ENCODE measurements around the gene LAMTOR5.
"Not testable (repeated sequence)": the region's sequence is repeated elsewhere in the genome, so short reads cannot be mapped to it uniquely, and the experiment has no call there.

Gene LAMTOR5

DNA sequence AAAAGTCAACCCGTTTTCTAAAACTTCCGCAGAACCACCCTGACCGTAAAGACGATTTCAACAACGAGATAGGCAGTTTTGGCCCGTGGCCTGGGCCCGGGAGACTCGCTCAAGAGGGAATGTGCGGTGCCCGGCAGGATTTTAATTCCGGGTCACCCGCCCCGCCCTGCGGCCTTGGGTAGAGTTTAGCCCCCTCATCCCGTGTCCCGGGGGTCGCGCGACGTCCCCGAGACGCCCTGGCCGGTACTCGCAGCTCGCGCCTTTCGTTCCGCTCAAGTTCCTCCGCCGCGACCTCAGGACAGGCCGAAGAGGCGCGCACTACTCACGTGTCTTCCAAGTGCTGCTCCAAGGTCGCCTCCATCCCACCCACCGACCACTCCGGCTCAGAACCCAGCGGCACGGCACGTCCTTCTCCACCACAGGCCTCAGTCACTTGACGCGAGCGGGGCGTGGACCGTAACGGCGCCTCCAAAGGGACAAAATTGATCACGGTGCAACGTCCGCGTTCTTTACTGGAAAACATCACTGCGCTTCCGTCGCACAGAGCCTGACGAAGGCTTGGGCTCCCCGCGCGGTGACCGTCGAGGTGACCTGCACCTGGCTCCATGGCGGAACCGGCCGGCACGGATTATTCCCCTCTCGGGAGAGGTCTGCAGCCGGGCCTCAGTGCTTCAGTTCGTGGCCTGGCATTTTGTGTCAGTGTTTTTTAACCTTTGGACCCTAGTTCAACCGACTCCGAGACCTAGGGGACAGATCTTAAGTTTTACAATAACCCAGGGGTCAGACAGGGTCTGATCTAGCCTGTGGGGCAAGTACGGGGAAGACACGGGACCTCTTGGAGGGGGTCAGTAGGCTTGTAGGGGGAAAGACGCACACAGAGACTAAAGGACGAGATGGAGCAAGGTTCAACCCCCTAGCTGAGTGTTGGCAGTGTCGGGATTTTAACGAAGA, at the start of gene LAMTOR5:
Gene LAMTOR5, minus strand, starts transcription at position 435 of the 951 bp plus-strand sequence. Its CDS starts 74 bp downstream, at position 361.
- DNase-seq (ENCODE audit: low read depth), result peak; percentile 92

DNA sequence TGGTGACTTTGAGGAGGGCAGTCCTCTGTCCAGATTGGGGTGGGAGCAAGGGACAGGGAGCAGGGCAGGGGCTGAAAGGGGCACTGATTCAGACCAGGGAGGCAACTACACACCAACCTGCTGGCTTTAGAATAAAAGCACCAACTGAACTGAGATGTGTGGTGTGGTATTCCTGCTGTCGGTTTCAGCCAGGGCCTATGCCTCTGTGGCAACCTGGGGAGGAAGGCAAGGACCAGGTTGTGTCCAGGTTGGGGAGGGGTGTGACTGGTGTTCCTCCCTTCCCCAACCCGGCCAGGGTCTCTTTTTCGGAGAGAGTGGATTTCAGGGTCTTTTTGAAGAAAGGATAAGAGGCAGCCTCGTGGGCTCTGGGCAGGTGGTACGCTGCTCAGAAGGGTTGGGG, 49.7 kb upstream of the LAMTOR5 start:
- no peak for DNase-seq (ENCODE audit: low read depth)

DNA sequence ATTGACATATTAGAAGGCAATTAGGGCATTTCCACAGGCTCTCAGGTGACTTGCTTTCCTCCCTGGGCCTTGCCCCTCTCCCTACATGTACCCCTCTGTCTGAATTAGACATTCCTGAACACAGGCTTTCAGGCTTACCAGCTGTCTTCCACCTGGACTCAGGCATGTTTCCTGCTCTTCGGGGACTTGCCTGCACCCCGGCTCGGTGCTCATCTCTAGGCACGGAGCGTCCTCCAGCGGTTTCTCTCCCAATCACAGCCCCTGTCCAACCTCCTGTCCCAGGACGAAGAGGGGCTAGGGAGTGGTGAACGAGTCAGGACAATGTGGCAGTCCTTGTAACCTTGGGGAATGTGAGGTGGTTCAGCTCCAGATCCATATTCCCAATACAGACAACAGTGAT, 47.7 kb upstream of the LAMTOR5 start:
- DNase-seq (ENCODE audit: low read depth), result no peak

DNA sequence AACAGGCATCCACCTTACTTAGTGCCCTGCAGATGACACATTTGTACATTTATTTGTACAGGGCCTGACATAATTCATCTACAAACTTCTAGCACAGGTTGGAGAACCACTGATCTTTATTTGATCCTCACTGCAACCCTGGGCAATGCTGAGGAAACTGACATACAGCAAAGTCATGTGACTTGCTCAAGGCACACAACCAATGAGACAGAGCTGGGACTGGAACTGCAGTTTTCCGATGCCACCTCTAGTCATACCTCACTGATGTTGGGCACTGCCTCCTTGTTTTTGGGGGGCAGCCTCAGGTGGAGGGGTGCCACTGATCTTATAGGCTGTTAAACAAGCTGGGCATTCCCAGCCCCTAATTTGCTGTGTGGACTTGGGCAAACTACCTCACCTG, 46.8 kb upstream of the LAMTOR5 start:
- DNase-seq (ENCODE audit: low read depth), result no peak

DNA sequence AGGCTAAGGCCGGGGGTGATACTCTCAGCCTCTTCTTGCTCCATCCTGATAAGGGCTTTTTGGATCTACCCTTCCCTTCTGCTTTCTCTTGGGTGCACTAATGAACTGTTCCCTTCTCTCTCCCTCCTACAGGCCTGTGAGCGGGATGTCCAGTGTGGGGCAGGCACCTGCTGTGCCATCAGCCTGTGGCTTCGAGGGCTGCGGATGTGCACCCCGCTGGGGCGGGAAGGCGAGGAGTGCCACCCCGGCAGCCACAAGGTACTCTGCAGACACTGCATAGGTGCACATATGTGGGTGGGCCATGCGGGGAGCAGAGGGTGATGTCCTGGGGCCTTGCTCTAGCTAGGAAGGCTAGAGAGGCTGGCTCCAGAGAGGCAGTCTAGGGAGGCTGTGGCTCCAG, 46.3 kb upstream of the LAMTOR5 start:
- DNase-seq (ENCODE audit: low read depth), result no peak

DNA sequence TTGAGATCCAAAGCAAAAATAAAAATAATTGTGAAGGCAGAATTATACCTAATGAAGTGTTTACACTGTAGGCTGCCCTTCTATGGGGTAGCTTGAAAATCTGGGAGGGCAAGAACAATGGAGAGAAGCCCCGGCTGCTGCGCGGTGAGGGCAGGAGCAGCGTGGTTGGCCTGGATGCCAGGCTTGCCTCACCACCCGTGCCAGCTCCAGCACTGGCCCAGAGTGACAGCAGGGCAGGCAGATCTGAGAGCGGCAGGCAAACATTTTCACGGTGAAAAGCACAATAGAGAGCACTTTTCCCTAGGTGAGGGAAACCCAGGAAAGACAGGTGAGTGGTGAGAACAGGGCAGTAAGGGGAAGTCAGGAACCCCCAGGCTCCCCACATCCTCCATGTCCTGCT, 44.8 kb upstream of the LAMTOR5 start:
- no peak for DNase-seq (ENCODE audit: low read depth)

DNA sequence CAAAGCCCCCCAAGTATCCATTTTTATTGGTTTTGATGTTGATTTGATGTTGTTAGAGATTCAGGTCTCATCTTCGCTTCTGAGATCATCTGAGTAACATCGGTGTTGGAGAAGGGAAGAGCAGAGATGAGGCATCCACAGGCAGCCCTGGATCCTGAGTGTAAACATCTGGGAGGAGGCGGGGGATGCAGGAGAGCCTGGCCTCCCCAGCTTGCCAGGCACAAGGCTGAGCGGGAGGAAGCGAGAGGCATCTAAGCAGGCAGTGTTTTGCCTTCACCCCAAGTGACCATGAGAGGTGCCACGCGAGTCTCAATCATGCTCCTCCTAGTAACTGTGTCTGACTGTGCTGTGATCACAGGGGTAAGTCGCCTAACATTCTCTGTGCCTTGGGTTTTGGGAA, 43.4 kb upstream of the LAMTOR5 start, which contains the start of gene PROK1:
Gene PROK1, plus strand, starts transcription at position 221 of the 400 bp plus-strand sequence. Its CDS starts 68 bp downstream, at position 289.
- no peak for DNase-seq (ENCODE audit: low read depth)

DNA sequence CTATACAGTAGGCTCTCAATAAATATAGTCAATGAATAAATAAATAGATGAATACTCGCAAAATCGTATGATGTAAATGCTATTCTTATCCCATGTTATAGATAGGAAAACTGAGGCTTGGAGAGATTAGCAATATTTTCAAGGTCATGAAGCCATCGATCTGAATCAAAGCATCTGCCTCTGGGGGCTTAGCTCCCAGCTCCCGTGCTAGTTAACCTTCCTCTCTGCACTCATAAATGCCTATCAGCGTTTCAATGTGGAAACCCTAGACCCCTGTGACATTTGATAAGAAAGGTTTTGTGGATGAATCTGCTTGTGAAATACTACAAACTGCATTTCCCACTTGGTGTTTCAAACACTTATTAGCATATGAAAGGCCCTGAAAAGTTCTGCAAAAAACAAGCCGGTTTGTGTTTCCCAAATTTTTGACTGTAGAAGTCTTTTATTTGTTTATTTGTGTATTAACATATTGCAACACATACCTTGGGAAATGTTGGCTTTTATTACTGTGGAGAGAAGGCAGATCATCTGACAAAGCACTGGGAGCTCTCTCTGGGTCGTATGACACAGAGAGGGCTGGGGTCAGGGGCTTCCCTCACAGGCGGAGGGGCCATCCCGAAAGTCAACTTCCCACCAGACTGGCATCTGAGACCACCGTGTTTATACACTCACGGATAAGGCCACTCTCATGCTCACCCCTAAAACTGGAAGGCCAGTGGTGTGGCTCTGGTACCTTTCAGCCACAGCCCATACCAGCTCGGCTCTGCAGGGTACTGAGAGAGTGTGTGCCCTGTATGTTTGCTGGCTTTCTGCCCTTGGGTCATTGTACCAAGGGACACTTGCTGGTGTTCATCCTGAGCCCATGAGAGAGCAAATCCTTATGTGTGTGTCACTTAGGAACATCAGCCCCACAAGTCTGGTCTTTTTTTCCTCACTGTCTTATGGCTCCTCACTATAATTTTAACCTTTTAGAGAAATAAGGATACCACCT, 42.5 kb upstream of the LAMTOR5 start:
- DNase-seq (ENCODE audit: low read depth), result no peak

DNA sequence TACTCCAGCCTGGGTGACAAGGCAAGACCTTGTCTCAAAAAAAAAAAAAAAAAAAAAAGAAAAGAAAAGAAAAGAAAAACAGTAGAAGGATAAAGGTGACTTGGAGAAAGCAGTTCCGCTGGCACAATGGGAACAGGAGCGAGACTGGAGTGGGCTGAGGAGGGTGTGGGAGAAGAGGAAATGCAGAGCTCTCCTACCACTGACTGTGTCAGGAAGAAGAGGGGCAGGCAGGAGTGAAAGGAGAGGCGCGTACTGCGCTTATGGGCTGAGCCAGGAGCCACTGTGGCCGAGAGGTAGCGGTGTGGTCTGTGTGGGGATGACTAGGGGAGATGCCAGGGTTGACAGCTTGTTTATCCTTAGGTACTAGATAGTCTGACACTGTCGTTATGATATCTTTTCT, 37.1 kb upstream of the LAMTOR5 start:
- no peak for DNase-seq (ENCODE audit: low read depth)

DNA sequence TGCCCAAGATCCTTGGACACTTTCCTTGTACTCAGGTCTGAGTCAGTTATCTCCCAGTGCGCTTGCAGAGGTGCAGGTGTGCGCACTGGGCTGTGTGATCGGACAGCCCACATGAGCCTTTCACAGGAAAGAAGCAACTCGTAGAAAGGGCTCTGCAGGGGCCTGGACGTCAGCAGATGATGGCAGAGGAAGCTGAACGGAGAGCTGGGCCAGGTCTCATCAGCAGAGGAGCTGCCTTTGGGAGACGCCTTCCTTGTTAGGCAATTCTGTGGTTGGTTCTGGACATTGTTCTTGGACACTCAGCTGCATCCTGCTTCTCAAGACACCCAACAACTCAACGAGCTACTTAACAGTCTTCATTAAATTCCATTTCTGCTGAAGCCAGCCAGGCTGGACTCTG, 36.0 kb upstream of the LAMTOR5 start:
- DNase-seq (ENCODE audit: low read depth), result no peak

DNA sequence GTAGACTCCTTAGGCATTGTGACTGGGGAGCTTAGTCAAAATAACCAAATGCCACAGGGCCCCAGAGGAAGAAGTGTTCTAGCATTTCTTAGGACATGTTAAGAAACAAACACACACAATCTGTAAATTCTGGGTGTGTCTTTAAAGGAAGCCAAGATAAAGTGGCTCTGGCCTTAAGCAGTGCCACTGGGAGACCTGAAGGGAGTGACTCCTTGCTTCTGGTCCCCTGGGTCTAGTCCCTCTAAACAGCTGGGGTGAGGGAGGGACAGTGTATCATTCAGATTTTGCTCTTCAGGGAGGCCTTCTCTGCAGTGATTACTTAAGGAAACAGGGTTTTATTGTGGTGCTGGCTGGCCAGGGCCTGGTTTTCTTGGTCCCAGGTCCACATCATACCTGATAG, 34.4 kb upstream of the LAMTOR5 start:
- no peak for DNase-seq (ENCODE audit: low read depth)

DNA sequence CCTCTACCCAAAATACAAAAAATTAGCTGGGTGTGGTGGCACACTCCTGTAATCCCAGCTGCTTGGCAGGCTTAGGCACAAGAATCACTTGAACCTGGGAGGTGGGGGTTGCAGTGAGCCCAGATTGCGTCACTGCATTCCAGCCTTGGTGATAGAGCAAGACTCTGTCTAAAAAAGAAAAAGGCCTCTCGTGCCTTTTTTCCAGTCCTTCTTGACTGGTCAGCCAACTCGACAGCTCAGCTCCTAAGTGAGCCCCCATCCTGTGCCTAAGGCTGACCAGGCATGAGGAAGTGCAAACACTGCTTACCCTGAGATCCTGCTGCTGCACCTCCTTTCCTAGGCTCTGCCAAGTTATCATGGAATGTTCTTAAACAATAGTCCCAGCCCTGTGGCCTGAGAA, 33.4 kb upstream of the LAMTOR5 start:
- DNase-seq (ENCODE audit: low read depth), result peak; percentile 77

DNA sequence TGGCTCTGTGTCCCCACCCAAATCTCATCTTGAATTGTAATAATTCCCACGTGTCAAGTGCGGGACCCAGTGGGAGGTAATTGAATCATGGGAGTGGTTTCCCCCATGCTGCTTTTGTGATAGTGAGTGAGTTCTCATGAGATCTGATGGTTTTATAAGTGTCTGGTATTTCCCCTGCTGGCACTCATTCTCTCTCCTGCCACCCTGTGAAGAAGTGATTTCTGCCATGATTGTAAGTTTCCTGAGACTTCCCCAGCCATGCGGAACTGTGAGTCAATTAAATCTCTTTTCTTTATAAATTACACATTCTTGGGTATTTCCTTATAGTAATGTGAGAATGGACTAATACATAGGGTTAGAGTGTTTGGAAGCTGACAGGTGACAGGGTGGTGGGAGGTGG, 32.4 kb upstream of the LAMTOR5 start:
- not testable (repeated sequence) for DNase-seq (ENCODE audit: low read depth)

DNA sequence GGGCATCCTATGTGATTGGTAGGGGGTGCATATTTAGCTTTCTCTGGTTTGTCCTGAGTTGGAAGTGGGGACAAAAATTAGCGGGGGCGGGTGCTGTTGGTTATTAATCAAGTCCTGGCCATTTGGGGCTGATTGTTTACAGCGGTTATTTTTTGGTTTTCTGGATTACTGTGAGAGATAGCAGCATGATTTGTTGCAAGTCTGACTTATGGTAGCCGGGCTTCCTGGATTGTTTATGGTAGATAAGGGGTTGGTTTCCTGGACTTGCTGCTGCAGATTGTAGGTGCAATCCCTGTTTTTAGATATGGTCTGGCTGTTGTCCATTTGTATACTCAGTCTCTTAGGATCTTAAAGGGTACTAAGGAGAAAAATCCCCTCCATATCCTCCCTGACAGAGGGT, 31.4 kb upstream of the LAMTOR5 start:
- no peak for DNase-seq (ENCODE audit: low read depth)

DNA sequence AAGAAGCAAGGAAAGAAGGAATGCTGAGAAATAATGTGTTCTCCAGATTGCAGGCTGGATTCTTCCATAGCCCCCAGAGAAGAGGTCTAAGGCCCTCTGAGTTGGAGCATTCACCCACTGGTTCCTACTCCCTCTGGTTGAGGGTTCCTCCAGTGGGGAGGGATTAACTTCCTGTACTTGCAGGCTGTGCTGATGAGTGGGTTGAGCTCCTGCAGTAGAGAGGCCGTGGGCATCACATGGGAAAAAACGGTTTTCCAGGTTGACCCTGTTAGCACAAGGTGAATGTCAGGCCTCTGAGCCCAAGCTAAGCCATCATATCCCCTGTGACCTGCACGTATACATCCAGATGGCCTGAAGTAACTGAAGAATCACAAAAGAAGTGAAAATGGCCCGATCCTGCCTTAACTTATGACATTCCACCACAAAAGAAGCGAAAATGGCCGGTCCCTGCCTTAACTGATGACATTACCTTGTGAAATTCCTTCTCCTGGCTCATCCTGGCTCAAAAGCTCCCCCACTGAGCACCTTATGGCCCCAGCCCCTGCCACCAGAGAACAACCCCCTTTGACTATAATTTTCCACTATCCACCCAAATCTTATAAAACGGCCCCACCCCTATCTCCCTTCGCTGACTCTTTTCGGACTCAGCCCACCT, 30.3 kb upstream of the LAMTOR5 start:
- DNase-seq (ENCODE audit: low read depth), result not testable (repeated sequence)

DNA sequence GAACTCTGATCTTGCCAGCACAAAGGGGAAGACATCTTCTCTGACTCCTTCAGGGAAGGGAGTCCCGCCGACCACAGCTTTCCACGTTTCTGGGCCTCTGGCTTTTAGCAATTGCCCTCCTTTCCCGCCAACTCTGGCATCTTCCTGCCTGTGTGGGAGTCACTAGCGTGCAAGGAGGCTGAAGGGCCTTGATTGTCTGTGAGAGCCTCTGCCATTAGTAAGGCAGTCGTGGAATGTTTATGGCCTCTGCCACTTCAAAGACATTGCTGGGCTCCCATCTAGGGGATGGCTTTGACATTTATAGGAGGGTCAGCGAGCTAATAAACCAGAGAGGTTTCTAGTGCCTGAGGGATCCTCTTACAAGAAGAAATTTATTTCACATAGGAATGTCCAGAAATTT, 29.1 kb upstream of the LAMTOR5 start:
- DNase-seq (ENCODE audit: low read depth), result peak; percentile 86

DNA sequence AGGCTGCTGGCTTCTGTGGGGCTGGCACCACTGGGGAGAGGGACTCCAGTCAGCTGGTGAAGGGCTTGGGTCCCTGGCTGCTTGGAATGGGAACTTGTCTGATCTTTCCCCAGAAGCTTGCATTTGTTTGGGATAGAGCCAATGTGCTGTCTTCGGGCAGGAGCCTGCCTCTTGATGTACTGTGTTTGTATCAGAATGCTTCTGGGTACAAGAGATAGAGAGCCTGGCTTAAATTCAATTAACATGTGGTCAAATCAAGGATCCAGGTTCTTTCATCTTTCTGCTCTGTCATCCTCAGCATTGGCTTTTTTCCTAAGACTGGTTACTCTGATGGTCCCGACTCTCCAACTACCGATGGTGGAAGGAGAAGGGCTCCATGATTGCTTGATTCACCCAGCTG, 27.5 kb upstream of the LAMTOR5 start:
- no peak for DNase-seq (ENCODE audit: low read depth)

DNA sequence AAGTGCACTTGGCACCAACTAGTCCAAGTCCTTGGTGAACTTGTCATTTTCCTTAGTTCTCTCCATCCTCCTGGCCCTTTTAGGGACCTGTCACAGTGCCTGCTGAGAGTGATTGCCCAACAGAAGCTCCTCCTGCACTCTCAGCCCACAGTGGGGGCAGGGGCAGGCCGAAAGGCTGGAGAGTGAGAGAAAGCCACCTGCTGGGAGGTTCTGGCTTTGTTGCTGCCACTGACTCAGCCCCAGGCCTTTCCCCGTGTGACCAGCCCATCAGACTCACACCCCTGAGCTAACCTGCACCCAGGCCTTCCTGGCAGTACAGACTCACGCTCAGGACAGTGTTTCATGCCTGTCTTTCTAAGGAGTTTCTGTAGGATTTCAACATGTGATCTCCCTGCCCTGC, 26.3 kb upstream of the LAMTOR5 start:
- peak; percentile 43 for DNase-seq (ENCODE audit: low read depth)

DNA sequence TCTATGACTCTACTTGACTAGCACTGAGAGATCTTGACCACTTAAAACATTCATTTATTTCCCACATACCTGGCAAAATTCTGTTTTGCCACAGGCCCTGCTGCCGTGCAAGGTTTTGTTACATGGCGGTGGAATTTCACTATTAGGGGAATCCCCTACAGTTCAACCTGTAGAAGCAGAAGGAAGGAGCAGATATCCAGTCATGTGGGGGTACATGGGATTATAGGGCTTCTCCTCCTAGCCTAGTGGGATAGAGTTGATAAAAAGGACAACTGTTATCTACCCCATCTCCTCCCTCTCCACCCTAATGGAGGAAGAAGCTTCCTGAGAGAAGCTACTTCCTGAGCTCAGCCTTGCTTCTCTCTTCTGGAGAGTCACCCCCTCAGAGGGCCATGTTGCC, 25.7 kb upstream of the LAMTOR5 start:
- DNase-seq (ENCODE audit: low read depth), result no peak

DNA sequence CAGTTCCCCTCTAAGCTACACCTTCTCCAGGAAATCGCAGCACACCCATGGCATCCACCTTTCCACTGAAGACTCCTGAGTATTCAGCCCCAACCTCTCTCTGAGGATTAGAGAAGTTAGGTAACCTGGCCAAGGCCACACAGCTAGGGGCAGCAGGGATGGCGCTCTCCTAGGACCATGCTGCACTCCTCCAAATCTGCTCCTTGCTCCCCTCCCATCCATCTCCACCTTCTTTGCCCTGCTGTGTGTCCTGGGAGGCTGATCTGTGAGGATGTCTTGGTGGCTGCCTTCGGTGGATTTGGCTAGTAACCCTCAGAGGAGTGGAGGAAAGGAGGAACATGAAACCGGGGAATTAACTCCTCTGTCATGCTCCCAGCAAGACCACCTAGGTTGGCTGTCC, 23.4 kb upstream of the LAMTOR5 start:
- no peak for DNase-seq (ENCODE audit: low read depth)

DNA sequence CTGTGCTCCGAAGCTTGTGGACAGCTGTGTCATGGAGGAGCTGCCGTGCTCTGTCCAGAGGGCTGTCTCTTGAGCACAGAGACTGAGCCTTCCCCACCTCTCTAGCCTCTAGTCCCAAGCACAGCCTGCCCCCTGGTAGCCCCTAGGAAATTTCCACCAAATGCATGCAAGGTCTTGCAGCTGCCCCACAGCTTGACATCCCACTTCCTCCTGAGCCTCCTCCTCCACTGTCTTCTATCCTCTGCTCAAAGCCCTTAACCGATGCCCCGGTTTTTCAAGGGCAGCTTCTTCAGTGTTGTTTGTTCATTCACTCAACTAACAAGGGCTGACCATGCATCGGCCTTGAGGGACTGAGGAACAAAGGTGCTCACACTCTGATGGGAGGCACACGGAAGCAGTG, 22.9 kb upstream of the LAMTOR5 start:
- no peak for DNase-seq (ENCODE audit: low read depth)

DNA sequence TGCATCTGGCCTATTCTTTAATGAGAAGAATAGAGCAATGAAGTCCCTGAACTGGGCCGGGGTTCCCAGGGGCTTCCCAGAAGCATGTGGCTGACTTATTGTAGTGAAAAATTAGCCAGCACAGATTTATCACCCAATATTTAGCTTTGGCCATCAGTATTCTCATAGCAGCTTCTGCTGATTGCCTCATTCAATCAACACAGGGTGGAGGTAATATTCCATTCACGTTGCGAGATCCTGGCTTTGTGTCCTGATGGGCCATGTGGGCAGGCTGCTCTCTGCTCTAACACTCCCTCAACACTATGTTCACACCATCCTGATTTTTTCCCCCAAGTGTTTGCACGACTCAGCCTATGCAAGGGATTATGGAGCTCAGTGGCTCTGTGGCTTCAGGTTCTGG, 21.5 kb upstream of the LAMTOR5 start:
- no peak for DNase-seq (ENCODE audit: low read depth)
